Measurements from ENCODE around the gene DIP2A. TPM values are rescaled to one million over a fixed set of nuclear protein-coding genes. Genes with fewer than 3 reads are reported as not detected.

Gene DIP2A
- total and polyA plus RNA-seq, 9 donors = 20.5 to 40.3 (median 32.0) TPM

GRCh38 chr21:46527801-46528200 lies 69.1 kb downstream of the DIP2A start:
- Histone ChIP-seq H3K36me3 (no peaks in the 10 kb centered on the region), H3K27me3 (no peaks in the 10 kb centered on the region), H3K4me1 (ENCODE audit: insufficient read depth) (no peaks in the 10 kb centered on the region), H3K27ac (no peak overlapping the region), H3K4me3 (no peak overlapping the region), H3K9me3 (no peaks in the 10 kb centered on the region)
- TF ChIP-seq CTCF (IDR thresholded peaks at IDR 0.05) (no peak), EP300 (IDR thresholded peaks at IDR 0.05) (no peak), POLR2A (IDR thresholded peaks at IDR 0.05) (no peak)
- WGBS, 3 donors = 94 to 98% (median 95%) methylated on average over 4 of the region's 4 CpGs
- intact Hi-C loops (cut with DNase I) = no loop called here
- no peak for DNase-seq

- H3K27ac ChIP-seq = no peak overlapping the region
- H3K4me3 ChIP-seq = no peak overlapping the region
- H3K36me3 ChIP-seq = no peaks in the 10 kb centered on the region
- H3K4me1 ChIP-seq (ENCODE audit: insufficient read depth) = no peaks in the 10 kb centered on the region
- H3K27me3 ChIP-seq = no peaks in the 10 kb centered on the region
- no peaks in the 10 kb centered on the region for H3K9me3 ChIP-seq
- 78 to 88% (median 83%) methylated on average over 7 of the region's 7 CpGs for WGBS, 3 donors
- intact Hi-C loops (cut with DNase I) = no loop called here
- no peak for TF ChIP-seq CTCF (IDR thresholded peaks at IDR 0.05)
- no peak for TF ChIP-seq EP300 (IDR thresholded peaks at IDR 0.05)
- TF ChIP-seq POLR2A (IDR thresholded peaks at IDR 0.05) = no peak
- no peak for DNase-seq
These were observed 73.4 kb downstream of the DIP2A start for GRCh38 chr21:46532080-46532479.

GRCh38 chr21:46537026-46537425 lies 78.3 kb downstream of the DIP2A start:
- no peaks in the 10 kb centered on the region for H3K4me1 ChIP-seq (ENCODE audit: insufficient read depth)
- no peak overlapping the region for H3K4me3 ChIP-seq
- 77 to 92% (median 80%) methylated on average over 6 of the region's 6 CpGs for WGBS, 3 donors
- H3K27me3 ChIP-seq = no peaks in the 10 kb centered on the region
- no peaks in the 10 kb centered on the region for H3K36me3 ChIP-seq
- H3K27ac ChIP-seq = no peak overlapping the region
- no peak for DNase-seq
- intact Hi-C loops (cut with DNase I) = no loop called here
- no peak for TF ChIP-seq CTCF (IDR thresholded peaks at IDR 0.05)
- TF ChIP-seq EP300 (IDR thresholded peaks at IDR 0.05) = no peak
- TF ChIP-seq POLR2A (IDR thresholded peaks at IDR 0.05) = no peak
- no peaks in the 10 kb centered on the region for H3K9me3 ChIP-seq

- intact Hi-C loops (cut with DNase I) = no loop called here
- Histone ChIP-seq H3K4me1 (ENCODE audit: insufficient read depth) (no peaks in the 10 kb centered on the region), H3K4me3 (no peak overlapping the region), H3K27ac (no peak overlapping the region), H3K27me3 (no peaks in the 10 kb centered on the region), H3K9me3 (no peaks in the 10 kb centered on the region), H3K36me3 (no peaks in the 10 kb centered on the region)
- no peak for DNase-seq
- TF ChIP-seq CTCF (IDR thresholded peaks at IDR 0.05) (no peak), POLR2A (IDR thresholded peaks at IDR 0.05) (no peak), EP300 (IDR thresholded peaks at IDR 0.05) (no peak)
- 91 to 93% (median 93%) methylated on average over 16 of the region's 16 CpGs for WGBS, 3 donors
These were observed 79.6 kb downstream of the DIP2A start for GRCh38 chr21:46538262-46538661.

Data from ovary (tissue), 9 donors.